Spleen (tissue), 11 donors: ENCODE data around the gene CERKL. TPM values are rescaled to one million over a fixed set of nuclear protein-coding genes. Genes with fewer than 3 reads are reported as not detected.

Experiments
- DNase-seq: peaks from one replicate; pipeline ENCODE4 v3.0.0-alpha.2; 2020
- H3K27ac ChIP-seq, 8 donors: fragments of 200-600 bp; sonication (generic) in 7 of 8; 1 replicate in 4 of 8; 2 replicates in 4 of 8; pipeline versions ENCODE4 v1.5.0 to v1.8.0; 2016 to 2021; ENCODE audit warnings: inconsistent platforms in 4 of 8, mild to moderate bottlenecking in 4 of 8, moderate library complexity in 1 of 8
- H3K27me3 ChIP-seq, 7 donors: fragments of 200-600 bp; sonication (generic) in 6 of 7; replicated peaks in 1 of 7; 1 replicate in 4 of 7; 2 replicates in 3 of 7; pipeline versions ENCODE4 v1.5.0 to v1.8.0; 2016 to 2021; ENCODE audit warnings: inconsistent platforms in 3 of 7, mild to moderate bottlenecking in 1 of 7
- H3K36me3 ChIP-seq, 6 donors: fragments of 200-600 bp; sonication (generic) in 5 of 6; 1 replicate in 4 of 6; 2 replicates in 2 of 6; pipeline versions ENCODE4 v1.5.0 to v1.8.0; 2016 to 2021; ENCODE audit warnings: inconsistent platforms in 2 of 6
- H3K4me1 ChIP-seq, 6 donors: fragments of 200-600 bp; sonication (generic) in 5 of 6; 1 replicate in 3 of 6; 2 replicates in 3 of 6; pipeline versions ENCODE4 v1.5.0 to v1.8.0; 2016 to 2021; ENCODE audit warnings: inconsistent platforms in 3 of 6
- H3K4me3 ChIP-seq, 8 donors: fragments of 200-600 bp; sonication (generic) in 7 of 8; 1 replicate in 4 of 8; 2 replicates in 4 of 8; pipeline versions ENCODE4 v1.5.0 to v1.8.0; 2016 to 2021; ENCODE audit warnings: inconsistent platforms in 4 of 8, mild to moderate bottlenecking in 4 of 8, moderate library complexity in 2 of 8
- H3K9me3 ChIP-seq, 8 donors: fragments of 200-600 bp; sonication (generic) in 7 of 8; 1 replicate in 4 of 8; 2 replicates in 4 of 8; pipeline versions ENCODE4 v1.5.0 to v1.8.0; 2016 to 2021; ENCODE audit warnings: inconsistent platforms in 4 of 8
- CTCF ChIP-seq, 11 experiments: fragments of 200-600 bp in 7 of 11; fragments of 450-650 bp in 4 of 11; sonication (generic) in 4 of 11; IDR thresholded peaks in 8 of 11; conservative IDR thresholded peaks in 3 of 11; 1 replicate in 7 of 11; 2 replicates in 4 of 11; pipeline versions ENCODE4 v1.4.0 to v1.8.0; 2016 to 2021; ENCODE audit warnings: antibody characterized with exemption in 11 of 11, inconsistent platforms in 4 of 11, mild to moderate bottlenecking in 1 of 11
- POLR2A ChIP-seq, 3 donors: fragments of 450-650 bp; IDR thresholded peaks; one replicate each; pipeline ENCODE4 v1.5.1; 2017; ENCODE audit warnings: antibody characterized with exemption in 3 of 3, mild to moderate bottlenecking in 1 of 3
- POLR2AphosphoS5 ChIP-seq, 3 donors: sonication (generic); formaldehyde crosslinking; IDR thresholded peaks; one replicate each; pipeline ENCODE4 v1.5.1; 2017; ENCODE audit warnings: antibody characterized with exemption in 3 of 3
- WGBS, 5 donors: extraction: QIAGEN DNeasy Blood & Tissue Kit in 3 of 5; methylation state at CpG; one replicate each; pipeline versions ENCODE4 v1.1.5 to v1.1.7; 2013 to 2018; 5-methylcytosine and 5-hydroxymethylcytosine counted together
- intact Hi-C: fragments of 100-400 bp; cut with DNase I; formaldehyde crosslinking; loops from one replicate; pipeline ENCODE4 v1.15.0; 2023; ENCODE audit warnings: low total_unique reads
- polyA plus RNA-seq, 3 donors: library from polyadenylated mRNA; stranded (reverse); fragments of 200-250 nt; gene quantifications; one replicate each; pipeline ENCODE4 v1.2.1, GENCODE V29; 2013
- total RNA-seq, 7 donors: library from RNA; depleted of rRNA in 3 of 7; stranded (reverse); fragments of >200 nt in 3 of 7; fragmentation: NEBNext Ultra II Directional in 4 of 7; extraction: Animal tissue kit (Norgen Biotek cat#: 25700) in 4 of 7; gene quantifications; one replicate each; pipeline versions ENCODE4 v1.1.0 to v1.2.1, GENCODE V29; 2016 to 2021
- donor health status: healthy with polysubstance abuse.
- donor health status: DM: no; HTN: no; CAD: no; lungs with moderate emphysema.
- donor health status: DM: no; HTN: no; CAD: no.
- donor health status: Bipolar disorder and iron deficiency.
- donor health status: healthy.
- donor health status: DM: no; HTN: no; CAD: no.
- donor health status: DM: yes; HTN: yes; CAD: no.

CERKL gene
- total and polyA plus RNA-seq, 10 donors: 0.27 to 2.3 (median 0.85) TPM

GRCh38 chr2:181627545-181627944 is 29.4 kb downstream of the CERKL start:
- 58 to 83% (median 75%) methylated on average over 3 of the region's 3 CpGs for WGBS, 5 donors
- Histone ChIP-seq H3K36me3 (no peaks in the 10 kb centered on the region), H3K4me1 (no peaks in the 10 kb centered on the region), H3K9me3 (no peaks in the 10 kb centered on the region), H3K27me3 (peaks cover 0 to 13% (median 0%) of the 10 kb centered on the region in 7 donors), H3K4me3 (no peak overlapping the region), H3K27ac (no peak overlapping the region)
- intact Hi-C loops: no loop called here
- TF ChIP-seq CTCF (IDR thresholded peaks at IDR 0.05 in 8 of 11, conservative IDR thresholded peaks at IDR 0.05 in 3 of 11) (no peak), POLR2A (IDR thresholded peaks at IDR 0.05) (no peak), POLR2AphosphoS5 (IDR thresholded peaks at IDR 0.05) (no peak)
- no peak for DNase-seq

- TF ChIP-seq POLR2A (IDR thresholded peaks at IDR 0.05): no peak
- TF ChIP-seq POLR2AphosphoS5 (IDR thresholded peaks at IDR 0.05): no peak
- TF ChIP-seq CTCF (IDR thresholded peaks at IDR 0.05 in 8 of 11, conservative IDR thresholded peaks at IDR 0.05 in 3 of 11): no peak
- Histone ChIP-seq H3K9me3 (no peaks in the 10 kb centered on the region), H3K27me3 (peaks cover 0 to 13% (median 0%) of the 10 kb centered on the region in 7 donors), H3K4me1 (no peaks in the 10 kb centered on the region), H3K27ac (no peak overlapping the region), H3K4me3 (no peak overlapping the region), H3K36me3 (no peaks in the 10 kb centered on the region)
- DNase-seq: no peak
- intact Hi-C loops: no loop called here
Observed at GRCh38 chr2:181626671-181627070, 30.2 kb downstream of the CERKL start.

- no peaks in the 10 kb centered on the region for H3K4me1 ChIP-seq
- no peak overlapping the region for H3K4me3 ChIP-seq
- intact Hi-C loops: no loop called here
- H3K27ac ChIP-seq: no peak overlapping the region
- H3K9me3 ChIP-seq: no peaks in the 10 kb centered on the region
- peaks cover 0 to 13% (median 0%) of the 10 kb centered on the region in 7 donors for H3K27me3 ChIP-seq
- TF ChIP-seq POLR2AphosphoS5 (IDR thresholded peaks at IDR 0.05) (no peak), CTCF (IDR thresholded peaks at IDR 0.05 in 8 of 11, conservative IDR thresholded peaks at IDR 0.05 in 3 of 11) (no peak), POLR2A (IDR thresholded peaks at IDR 0.05) (no peak)
- no peak for DNase-seq
- H3K36me3 ChIP-seq: no peaks in the 10 kb centered on the region
Observed at GRCh38 chr2:181623159-181623558, 33.7 kb downstream of the CERKL start.

GRCh38 chr2:181621779-181622490 is 35.0 kb downstream of the CERKL start:
- no peak for DNase-seq

More at GRCh38 chr2:181621779-181622490, 35.0 kb downstream of the CERKL start:
- H3K36me3 ChIP-seq: no peaks in the 10 kb centered on the region
- no peak overlapping the region for H3K4me3 ChIP-seq
- H3K4me1 ChIP-seq: no peaks in the 10 kb centered on the region
- TF ChIP-seq POLR2A (IDR thresholded peaks at IDR 0.05): no peak
- TF ChIP-seq CTCF (IDR thresholded peaks at IDR 0.05 in 8 of 11, conservative IDR thresholded peaks at IDR 0.05 in 3 of 11): no peak
- no peak for TF ChIP-seq POLR2AphosphoS5 (IDR thresholded peaks at IDR 0.05)
- intact Hi-C loops: no loop called here
- WGBS, 5 donors: 89 to 98% (median 92%) methylated on average over 3 of the region's 3 CpGs
- H3K9me3 ChIP-seq: no peaks in the 10 kb centered on the region
- no peak overlapping the region for H3K27ac ChIP-seq
- peaks cover 0 to 13% (median 0%) of the 10 kb centered on the region in 7 donors for H3K27me3 ChIP-seq
